ENCODE measurements around the gene GSAP. TPM values are rescaled to one million over a fixed set of nuclear protein-coding genes. Genes with fewer than 3 reads are reported as not detected.

Gene GSAP
- polyA plus RNA-seq, 1 donor from 2014 or later: 0.21 TPM

DNA sequence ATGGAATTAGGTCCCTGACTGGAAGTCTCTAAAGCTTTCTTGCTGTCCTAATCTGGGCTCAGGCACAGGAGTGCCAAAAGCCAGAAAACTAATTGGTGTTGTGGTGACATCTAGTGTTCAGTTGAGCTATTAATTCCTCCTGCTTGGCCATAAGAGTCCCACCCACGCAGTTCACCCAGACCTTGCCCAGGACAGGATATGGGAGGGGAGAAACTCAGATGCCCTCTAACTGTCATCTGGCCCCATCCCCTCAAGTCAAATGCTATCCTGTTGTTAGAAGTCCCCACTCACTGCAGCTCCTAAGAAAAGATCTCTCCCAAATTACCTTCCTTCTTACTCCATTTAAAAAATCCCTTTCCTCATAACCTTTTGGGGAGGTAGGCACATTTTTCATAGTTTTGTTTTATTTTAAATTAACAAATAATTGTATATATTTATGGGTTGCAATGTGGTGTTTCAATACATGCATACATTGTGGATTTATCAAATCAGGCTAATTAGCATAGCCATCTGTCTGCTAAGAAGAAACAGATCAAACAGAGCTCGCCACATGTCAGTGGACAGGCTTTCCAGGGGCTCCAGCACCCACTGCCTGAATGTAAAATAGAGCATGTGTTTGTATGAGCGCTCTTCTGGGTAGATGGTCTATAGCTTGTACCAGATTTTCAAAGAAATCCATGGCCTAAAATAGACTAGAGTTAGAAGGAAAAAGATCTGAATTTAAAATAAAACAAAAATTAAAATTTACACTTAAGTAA is 84.0 kb downstream of the GSAP start:
- H3K36me3 ChIP-seq (ENCODE audit: insufficient read depth, low read length): no peaks in the 10 kb centered on the region
- H3K9me2 ChIP-seq (ENCODE audit: insufficient read depth, low read length): no peaks in the 10 kb centered on the region
- no peaks in the 10 kb centered on the region for H3F3A ChIP-seq (ENCODE audit: insufficient read depth, low read length, poor library complexity, severe bottlenecking)
- no peak overlapping the region for H3K4me3 ChIP-seq (ENCODE audit: low read length)
- H3K4me2 ChIP-seq (ENCODE audit: low read length): no peak overlapping the region
- no peak overlapping the region for H3K27ac ChIP-seq (ENCODE audit: low read length)
- TF ChIP-seq POLR2AphosphoS5 (IDR thresholded peaks at IDR 0.05) (no peak), EZH2 (IDR thresholded peaks at IDR 0.05; ENCODE audit: borderline replicate concordance, insufficient read depth, low read length, poor library complexity, severe bottlenecking) (no peak), EP300 (conservative IDR thresholded peaks at IDR 0.05; ENCODE audit: poor library complexity, severe bottlenecking) (no peak), SMC3 (conservative IDR thresholded peaks at IDR 0.05; ENCODE audit: poor library complexity) (peak; percentile 87), MXI1 (conservative IDR thresholded peaks at IDR 0.05; ENCODE audit: poor library complexity, severe bottlenecking) (no peak), RAD21 (conservative IDR thresholded peaks at IDR 0.05) (peak; percentile 88)
- TF ChIP-seq, protein P1, sequence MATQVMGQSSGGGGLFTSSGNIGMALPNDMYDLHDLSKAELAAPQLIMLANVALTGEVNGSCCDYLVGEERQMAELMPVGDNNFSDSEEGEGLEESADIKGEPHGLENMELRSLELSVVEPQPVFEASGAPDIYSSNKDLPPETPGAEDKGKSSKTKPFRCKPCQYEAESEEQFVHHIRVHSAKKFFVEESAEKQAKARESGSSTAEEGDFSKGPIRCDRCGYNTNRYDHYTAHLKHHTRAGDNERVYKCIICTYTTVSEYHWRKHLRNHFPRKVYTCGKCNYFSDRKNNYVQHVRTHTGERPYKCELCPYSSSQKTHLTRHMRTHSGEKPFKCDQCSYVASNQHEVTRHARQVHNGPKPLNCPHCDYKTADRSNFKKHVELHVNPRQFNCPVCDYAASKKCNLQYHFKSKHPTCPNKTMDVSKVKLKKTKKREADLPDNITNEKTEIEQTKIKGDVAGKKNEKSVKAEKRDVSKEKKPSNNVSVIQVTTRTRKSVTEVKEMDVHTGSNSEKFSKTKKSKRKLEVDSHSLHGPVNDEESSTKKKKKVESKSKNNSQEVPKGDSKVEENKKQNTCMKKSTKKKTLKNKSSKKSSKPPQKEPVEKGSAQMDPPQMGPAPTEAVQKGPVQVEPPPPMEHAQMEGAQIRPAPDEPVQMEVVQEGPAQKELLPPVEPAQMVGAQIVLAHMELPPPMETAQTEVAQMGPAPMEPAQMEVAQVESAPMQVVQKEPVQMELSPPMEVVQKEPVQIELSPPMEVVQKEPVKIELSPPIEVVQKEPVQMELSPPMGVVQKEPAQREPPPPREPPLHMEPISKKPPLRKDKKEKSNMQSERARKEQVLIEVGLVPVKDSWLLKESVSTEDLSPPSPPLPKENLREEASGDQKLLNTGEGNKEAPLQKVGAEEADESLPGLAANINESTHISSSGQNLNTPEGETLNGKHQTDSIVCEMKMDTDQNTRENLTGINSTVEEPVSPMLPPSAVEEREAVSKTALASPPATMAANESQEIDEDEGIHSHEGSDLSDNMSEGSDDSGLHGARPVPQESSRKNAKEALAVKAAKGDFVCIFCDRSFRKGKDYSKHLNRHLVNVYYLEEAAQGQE (IDR thresholded peaks at IDR 0.05; ENCODE audit: borderline replicate concordance): no peak
- TF ChIP-seq, protein P2, sequence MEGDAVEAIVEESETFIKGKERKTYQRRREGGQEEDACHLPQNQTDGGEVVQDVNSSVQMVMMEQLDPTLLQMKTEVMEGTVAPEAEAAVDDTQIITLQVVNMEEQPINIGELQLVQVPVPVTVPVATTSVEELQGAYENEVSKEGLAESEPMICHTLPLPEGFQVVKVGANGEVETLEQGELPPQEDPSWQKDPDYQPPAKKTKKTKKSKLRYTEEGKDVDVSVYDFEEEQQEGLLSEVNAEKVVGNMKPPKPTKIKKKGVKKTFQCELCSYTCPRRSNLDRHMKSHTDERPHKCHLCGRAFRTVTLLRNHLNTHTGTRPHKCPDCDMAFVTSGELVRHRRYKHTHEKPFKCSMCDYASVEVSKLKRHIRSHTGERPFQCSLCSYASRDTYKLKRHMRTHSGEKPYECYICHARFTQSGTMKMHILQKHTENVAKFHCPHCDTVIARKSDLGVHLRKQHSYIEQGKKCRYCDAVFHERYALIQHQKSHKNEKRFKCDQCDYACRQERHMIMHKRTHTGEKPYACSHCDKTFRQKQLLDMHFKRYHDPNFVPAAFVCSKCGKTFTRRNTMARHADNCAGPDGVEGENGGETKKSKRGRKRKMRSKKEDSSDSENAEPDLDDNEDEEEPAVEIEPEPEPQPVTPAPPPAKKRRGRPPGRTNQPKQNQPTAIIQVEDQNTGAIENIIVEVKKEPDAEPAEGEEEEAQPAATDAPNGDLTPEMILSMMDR (IDR thresholded peaks at IDR 0.05; ENCODE audit: poor library complexity, severe bottlenecking): peak; percentile 85
- no peaks in the 10 kb centered on the region for H3K9me3 ChIP-seq (ENCODE audit: low read length)
- no peaks in the 10 kb centered on the region for H3K27me3 ChIP-seq (ENCODE audit: insufficient read depth, low read depth, low read length)
- no peaks in the 10 kb centered on the region for H3K79me2 ChIP-seq (replicated peaks; ENCODE audit: insufficient read depth, low read length)
- no peak overlapping the region for H3K9ac ChIP-seq (ENCODE audit: low read length)
- H2AFZ ChIP-seq (ENCODE audit: low read depth, low read length): no peak overlapping the region
- no peaks in the 10 kb centered on the region for H4K20me1 ChIP-seq (ENCODE audit: insufficient read depth)

- Histone ChIP-seq H3K4me3 (ENCODE audit: low read length) (no peak overlapping the region), H3K9me2 (ENCODE audit: insufficient read depth, low read length) (no peaks in the 10 kb centered on the region), H3K36me3 (ENCODE audit: insufficient read depth, low read length) (no peaks in the 10 kb centered on the region), H3K9ac (ENCODE audit: low read length) (no peak overlapping the region), H2AFZ (ENCODE audit: low read depth, low read length) (no peak overlapping the region), H3K27me3 (ENCODE audit: insufficient read depth, low read depth, low read length) (no peaks in the 10 kb centered on the region), H3K9me3 (ENCODE audit: low read length) (no peaks in the 10 kb centered on the region), H3K4me2 (ENCODE audit: low read length) (no peak overlapping the region), H3K79me2 (replicated peaks; ENCODE audit: insufficient read depth, low read length) (no peaks in the 10 kb centered on the region), H3K27ac (ENCODE audit: low read length) (no peak overlapping the region), H4K20me1 (ENCODE audit: insufficient read depth) (no peaks in the 10 kb centered on the region), H3F3A (ENCODE audit: insufficient read depth, low read length, poor library complexity, severe bottlenecking) (no peaks in the 10 kb centered on the region)
- TF ChIP-seq EZH2 (IDR thresholded peaks at IDR 0.05; ENCODE audit: borderline replicate concordance, insufficient read depth, low read length, poor library complexity, severe bottlenecking): no peak
- TF ChIP-seq, protein P2 (IDR thresholded peaks at IDR 0.05; ENCODE audit: poor library complexity, severe bottlenecking): no peak
- TF ChIP-seq MXI1 (conservative IDR thresholded peaks at IDR 0.05; ENCODE audit: poor library complexity, severe bottlenecking): no peak
- TF ChIP-seq, protein P1 (IDR thresholded peaks at IDR 0.05; ENCODE audit: borderline replicate concordance): no peak
- no peak for TF ChIP-seq POLR2AphosphoS5 (IDR thresholded peaks at IDR 0.05)
- TF ChIP-seq TAF1 (IDR thresholded peaks at IDR 0.05; ENCODE audit: low read depth): no peak
- no peak for TF ChIP-seq EP300 (conservative IDR thresholded peaks at IDR 0.05; ENCODE audit: poor library complexity, severe bottlenecking)
- no peak for TF ChIP-seq RAD21 (conservative IDR thresholded peaks at IDR 0.05)
- TF ChIP-seq SMC3 (conservative IDR thresholded peaks at IDR 0.05; ENCODE audit: poor library complexity): no peak
These were observed 85.8 kb downstream of the GSAP start for GRCh38 chr7:77330169-77330882.
